HEK293T (cell line): ENCODE measurements around the gene ABCA6.

ENCODE experiments used
- ARNT ChIP-seq: fragments of 450-650 bp; IDR thresholded peaks from 2 replicates; pipeline ENCODE4 v1.6.1; 2017; ENCODE audit warnings: mild to moderate bottlenecking
- ELF4 ChIP-seq: fragments of 450-650 bp; IDR thresholded peaks from 2 replicates; pipeline ENCODE4 v1.6.1; 2017; ENCODE audit warnings: antibody characterized with exemption
- FOXM1 ChIP-seq: fragments of 450-650 bp; IDR thresholded peaks from 2 replicates; pipeline ENCODE4 v1.6.1; 2017; ENCODE audit warnings: mild to moderate bottlenecking, borderline replicate concordance
- LEF1 ChIP-seq: fragments of 450-650 bp; IDR thresholded peaks from 2 replicates; pipeline ENCODE4 v1.6.1; 2017; ENCODE audit warnings: mild to moderate bottlenecking, borderline replicate concordance
- SP1 ChIP-seq: fragments of 450-650 bp; IDR thresholded peaks from 2 replicates; pipeline ENCODE4 v1.6.1; 2017
- SUZ12 ChIP-seq: fragments of 450-650 bp; IDR thresholded peaks from 2 replicates; pipeline ENCODE4 v1.6.1; 2016; ENCODE audit warnings: mild to moderate bottlenecking
- ZNF384 ChIP-seq: fragments of 450-650 bp; IDR thresholded peaks from 2 replicates; pipeline ENCODE4 v1.6.1; 2016

- TF ChIP-seq ELF4 (no peak), ARNT (no peak), ZNF384 (no peak), SP1 (no peak), FOXM1 (no peak), LEF1 (no peak), SUZ12 (no peak)
Measured at GRCh38 chr17:69103557-69104233, 38.0 kb downstream of the ABCA6 start.
